Measurements from ENCODE around the gene CLRN2. TPM values are rescaled to one million over a fixed set of nuclear protein-coding genes. Genes with fewer than 3 reads are reported as not detected.

CLRN2 gene
- total RNA-seq, 1 donor from 2014 or later: not detected

DNA sequence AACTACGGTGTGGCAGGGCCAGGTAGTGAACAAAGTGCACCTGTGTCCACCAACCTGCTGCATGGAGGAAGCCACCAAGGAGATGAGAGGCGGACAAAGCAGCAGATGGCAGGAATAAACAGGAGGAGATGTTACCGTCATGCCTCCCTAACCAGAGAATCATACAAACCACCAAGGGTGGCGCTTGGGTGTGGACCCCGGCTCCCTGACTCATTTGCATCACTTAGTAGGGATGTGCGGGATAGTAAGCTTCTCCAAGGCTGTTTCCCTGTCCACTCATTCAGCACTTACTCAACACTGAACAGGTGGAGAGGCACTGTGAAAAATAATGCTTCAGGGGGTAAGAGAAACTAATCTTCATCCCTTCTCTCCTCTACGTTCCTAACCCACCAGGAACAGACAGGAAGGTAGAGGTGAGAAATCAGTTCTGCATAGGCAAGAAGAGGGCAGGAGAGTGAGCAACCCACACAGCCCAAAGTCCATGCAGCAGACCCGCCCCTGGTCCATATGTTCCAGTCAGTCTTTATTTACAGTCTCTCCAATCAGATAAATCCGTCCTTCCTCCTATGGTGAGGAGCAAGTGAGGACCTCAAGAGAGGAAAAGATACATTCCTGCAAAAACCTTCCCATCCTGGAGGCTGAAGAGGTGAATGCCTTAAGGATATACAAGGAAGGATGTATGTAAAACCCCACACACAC is 37.0 kb upstream of the CLRN2 start:
- TF ChIP-seq CTCF (IDR thresholded peaks at IDR 0.05): no peak

DNA sequence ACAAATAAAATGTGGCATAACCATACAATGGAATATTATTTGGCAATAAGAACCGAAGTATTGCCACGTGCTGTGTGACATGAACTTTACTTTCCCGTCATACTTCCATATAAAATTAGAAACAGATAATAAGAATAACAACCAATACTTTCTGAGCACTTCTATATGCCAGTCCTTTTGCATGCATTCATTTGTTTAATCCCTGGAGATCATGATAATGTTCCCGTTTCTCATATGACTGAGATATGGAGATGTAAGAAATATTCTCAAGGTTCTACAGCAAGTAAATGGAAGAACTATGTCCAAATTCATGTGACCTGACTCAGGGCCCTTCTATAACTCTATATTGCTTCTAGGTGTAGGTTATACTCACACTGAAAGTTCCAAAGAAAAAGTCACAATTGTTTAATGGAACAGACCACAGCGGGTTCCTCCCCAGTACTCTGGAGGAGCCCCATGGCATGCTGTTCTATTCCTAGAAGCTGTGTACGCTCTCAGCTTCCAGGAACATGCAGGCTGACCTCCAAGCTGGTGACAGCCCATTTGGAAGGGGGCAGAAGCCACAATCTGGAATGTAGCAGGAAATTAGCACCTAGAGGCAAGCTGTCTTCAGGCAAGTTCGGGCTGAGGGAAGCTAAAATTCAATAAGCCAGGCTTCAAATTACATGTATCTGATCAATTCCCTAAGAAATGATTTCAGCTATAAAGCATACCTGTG is 34.6 kb upstream of the CLRN2 start:
- TF ChIP-seq CTCF (IDR thresholded peaks at IDR 0.05): no peak
- Mint-ChIP-seq H3K4me3 (ENCODE audit: unreplicated experiment) (no peak overlapping the region), H3K4me1 (ENCODE audit: low read depth) (peaks cover 5% of the 10 kb centered on the region), H3K27me3 (ENCODE audit: low read depth) (no peaks in the 10 kb centered on the region), H3K36me3 (ENCODE audit: low read depth) (peaks cover 4% of the 10 kb centered on the region), H3K27ac (ENCODE audit: unreplicated experiment) (no peak overlapping the region), H3K9me3 (ENCODE audit: low read depth) (no peaks in the 10 kb centered on the region)
- DNase-seq (ENCODE audit: low spot score): no peak

More for the DNA sequence above, 37.0 kb upstream of the CLRN2 start:
- no peaks in the 10 kb centered on the region for H3K27me3 Mint-ChIP-seq (ENCODE audit: low read depth)
- peaks cover 5% of the 10 kb centered on the region for H3K4me1 Mint-ChIP-seq (ENCODE audit: low read depth)
- no peaks in the 10 kb centered on the region for H3K9me3 Mint-ChIP-seq (ENCODE audit: low read depth)
- H3K36me3 Mint-ChIP-seq (ENCODE audit: low read depth): no peaks in the 10 kb centered on the region
- no peak overlapping the region for H3K27ac Mint-ChIP-seq (ENCODE audit: unreplicated experiment)
- DNase-seq (ENCODE audit: low spot score): no peak
- no peak overlapping the region for H3K4me3 Mint-ChIP-seq (ENCODE audit: unreplicated experiment)

DNA sequence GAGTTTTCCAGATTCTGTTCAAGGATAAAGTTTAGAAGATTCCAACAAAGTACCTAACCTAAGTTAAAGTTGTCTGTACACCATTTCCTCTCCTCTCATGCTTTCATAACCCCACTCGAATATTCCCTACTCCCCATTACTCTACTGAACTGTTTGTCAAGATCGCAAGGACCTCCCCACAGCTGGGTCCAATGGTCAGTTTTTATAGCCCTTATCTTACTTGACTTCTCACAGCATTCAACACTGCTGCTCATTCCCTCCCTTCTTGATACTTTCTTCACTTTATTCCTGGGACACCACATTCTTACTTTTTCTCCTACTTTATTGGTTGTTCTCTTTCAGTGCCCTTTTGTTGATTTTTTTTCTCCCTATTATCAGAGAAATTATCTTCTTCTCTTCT is 34.0 kb upstream of the CLRN2 start:
- DNase-seq (ENCODE audit: low spot score): no peak

GRCh38 chr4:17482716-17483115 is 32.2 kb upstream of the CLRN2 start:
- DNase-seq (ENCODE audit: low spot score): no peak
- Mint-ChIP-seq H3K27me3 (ENCODE audit: low read depth) (no peaks in the 10 kb centered on the region), H3K4me3 (ENCODE audit: unreplicated experiment) (no peak overlapping the region), H3K36me3 (ENCODE audit: low read depth) (peaks cover 12% of the 10 kb centered on the region), H3K9me3 (ENCODE audit: low read depth) (no peaks in the 10 kb centered on the region), H3K4me1 (ENCODE audit: low read depth) (no peaks in the 10 kb centered on the region), H3K27ac (ENCODE audit: unreplicated experiment) (no peak overlapping the region)
- no peak for TF ChIP-seq CTCF (IDR thresholded peaks at IDR 0.05)

More for the DNA sequence above, 34.0 kb upstream of the CLRN2 start:
- H3K27ac Mint-ChIP-seq (ENCODE audit: unreplicated experiment): no peak overlapping the region
- H3K4me1 Mint-ChIP-seq (ENCODE audit: low read depth): no peaks in the 10 kb centered on the region
- no peak for TF ChIP-seq CTCF (IDR thresholded peaks at IDR 0.05)
- H3K4me3 Mint-ChIP-seq (ENCODE audit: unreplicated experiment): no peak overlapping the region
- no peaks in the 10 kb centered on the region for H3K9me3 Mint-ChIP-seq (ENCODE audit: low read depth)
- no peaks in the 10 kb centered on the region for H3K27me3 Mint-ChIP-seq (ENCODE audit: low read depth)
- H3K36me3 Mint-ChIP-seq (ENCODE audit: low read depth): peaks cover 5% of the 10 kb centered on the region

DNA sequence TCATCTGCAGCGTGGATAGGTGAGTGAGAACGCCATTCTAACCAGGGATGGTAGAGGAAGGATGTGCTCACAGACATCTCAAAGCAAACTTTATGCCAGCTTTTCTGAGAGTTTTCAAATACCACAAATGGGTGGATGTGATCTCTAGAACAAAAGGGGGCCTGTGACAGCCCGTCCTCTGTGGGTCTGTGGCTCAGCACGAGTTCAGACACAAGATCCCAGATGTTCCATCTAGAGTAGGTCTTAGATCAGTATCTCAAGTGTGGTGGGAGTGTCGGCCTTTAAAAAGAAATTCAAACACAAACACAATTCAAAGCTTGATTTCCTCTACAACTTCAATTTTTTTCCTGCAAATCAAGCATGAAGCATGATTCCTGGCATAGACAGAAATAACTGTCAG is 25.8 kb upstream of the CLRN2 start:
- H3K27me3 Mint-ChIP-seq (ENCODE audit: low read depth): no peaks in the 10 kb centered on the region
- H3K27ac Mint-ChIP-seq (ENCODE audit: unreplicated experiment): no peak overlapping the region
- peaks cover 13% of the 10 kb centered on the region for H3K4me1 Mint-ChIP-seq (ENCODE audit: low read depth)
- no peak for TF ChIP-seq CTCF (IDR thresholded peaks at IDR 0.05)
- H3K4me3 Mint-ChIP-seq (ENCODE audit: unreplicated experiment): no peak overlapping the region
- H3K9me3 Mint-ChIP-seq (ENCODE audit: low read depth): no peaks in the 10 kb centered on the region
- DNase-seq (ENCODE audit: low spot score): no peak
- peaks cover 28% of the 10 kb centered on the region for H3K36me3 Mint-ChIP-seq (ENCODE audit: low read depth)

Measured in chondrocyte (in vitro differentiated cells).